Measurements from ENCODE around the gene RAP1B. TPM values are rescaled to one million over a fixed set of nuclear protein-coding genes. Genes with fewer than 3 reads are reported as not detected.

Gene RAP1B
- total and polyA plus RNA-seq, 2 of the 4 experiments (the other 2 are of a cell fraction) = 159 to 200 TPM

- Histone ChIP-seq H2BK120ac (ENCODE audit: low read depth, low read length) (no peak overlapping the region), H3K27me3 (ENCODE audit: control insufficient read depth, insufficient read depth, low read length) (no peaks in the 10 kb centered on the region), H3K9me1 (ENCODE audit: insufficient read depth, low read length) (no peaks in the 10 kb centered on the region; the same call in 1 of the 2 replicates), H3K4ac (ENCODE audit: low read depth, low read length) (no peak overlapping the region), H3K9ac (ENCODE audit: low read depth, low read length) (no peak overlapping the region), H3K27ac (ENCODE audit: insufficient read depth, low read length) (no peak overlapping the region), H4K8ac (ENCODE audit: low read depth in 2 of 2, low read length in 2 of 2) (no peak overlapping the region), H4K91ac (ENCODE audit: insufficient read depth, low read depth, low read length) (no peak overlapping the region), H2BK15ac (ENCODE audit: low read depth, low read length) (no peak overlapping the region), H3K56ac (ENCODE audit: extremely low read depth, insufficient read depth, low read length) (no peak overlapping the region), H2AK9ac (replicated peaks; ENCODE audit: low read depth, low read length, poor library complexity) (no peak overlapping the region), H3K4me1 (ENCODE audit: control insufficient read depth, insufficient read depth, low read length) (no peaks in the 10 kb centered on the region), H3K23ac (ENCODE audit: low read depth, low read length) (no peak overlapping the region), H3K4me3 (ENCODE audit: insufficient read depth, low read depth, low read length) (no peak overlapping the region), H3K18ac (ENCODE audit: low read depth, low read length) (no peak overlapping the region), H3K9me3 (ENCODE audit: control insufficient read depth, insufficient read depth, low read length) (no peaks in the 10 kb centered on the region), H2AK5ac (ENCODE audit: low read depth, low read length) (no peak overlapping the region), H2BK5ac (ENCODE audit: low read depth, low read length, poor library complexity, severe bottlenecking) (no peak overlapping the region), H3K14ac (replicated peaks; ENCODE audit: low read depth, low read length) (no peak overlapping the region), H3K4me2 (ENCODE audit: low read depth, low read length) (no peak overlapping the region), H2AFZ (replicated peaks; ENCODE audit: low read length, poor library complexity) (no peak overlapping the region), H3K79me1 (ENCODE audit: low read depth in 1 of 2, low read length in 2 of 2) (peaks cover 0 to 3% of the 10 kb centered on the region in 2 experiments; a peak in 1 of 4 replicates), H4K20me1 (ENCODE audit: insufficient read depth, low read length) (no peaks in the 10 kb centered on the region), H3K36me3 (ENCODE audit: control insufficient read depth, insufficient read depth, low read length) (peaks cover 12% of the 10 kb centered on the region; the same call in 1 of the 2 replicates), H4K5ac (ENCODE audit: low read depth, low read length) (no peak overlapping the region), H2BK20ac (ENCODE audit: low read depth, low read length) (no peak overlapping the region)
- no peak for ATAC-seq (ENCODE audit: low read depth)
- WGBS, 2 experiments (ENCODE audit: extremely low coverage in 2 of 2, insufficient read length in 1 of 2) = 88% methylated on average over 1 of the region's 3 CpGs; no CpG with 5 or more reads in 1 of the 2 experiments
- dilution Hi-C loops (cut with HindIII; ENCODE audit: low sequenced_read_pairs, unreplicated experiment) = no loop called here
- in situ Hi-C loops (cut with MboI; ENCODE audit: low sequenced_read_pairs) = no loop called here
- BruUV-seq (replicated peaks) = no TSS peak
- no peak for DNase-seq
- intact Hi-C loops (cut with micrococcal nuclease) = no loop called here
- POLR2A ChIA-PET (ENCODE audit: unreplicated experiment) = no interaction called here
- TF ChIP-seq RAD21 (IDR thresholded peaks at IDR 0.05; ENCODE audit: low read length) = no peak
- TF ChIP-seq USF2 (IDR thresholded peaks at IDR 0.05; ENCODE audit: low read depth, low read length) = no peak
- TF ChIP-seq MAZ (IDR thresholded peaks at IDR 0.05; ENCODE audit: borderline replicate concordance, low read depth, low read length) = no peak
- no peak for TF ChIP-seq POLR2A (IDR thresholded peaks at IDR 0.05; ENCODE audit: low read depth, low read length)
- TF ChIP-seq NFE2L2 (IDR thresholded peaks at IDR 0.05; ENCODE audit: low read depth, low read length) = no peak
- TF ChIP-seq ELK1 (IDR thresholded peaks at IDR 0.05; ENCODE audit: borderline replicate concordance, low read depth, low read length) = no peak
- no peak for TF ChIP-seq CTCF (conservative IDR thresholded peaks at IDR 0.05; ENCODE audit: low read depth, low read length)
- TF ChIP-seq MAFK (IDR thresholded peaks at IDR 0.05; ENCODE audit: low read depth, low read length) = no peak
- TF ChIP-seq SMC3 (IDR thresholded peaks at IDR 0.05; ENCODE audit: low read depth, low read length) = no peak
- no peak for TF ChIP-seq CHD1 (IDR thresholded peaks at IDR 0.05; ENCODE audit: low read depth, low read length)
- TF ChIP-seq RFX5 (IDR thresholded peaks at IDR 0.05; ENCODE audit: low read depth, low read length) = no peak
- TF ChIP-seq BHLHE40 (IDR thresholded peaks at IDR 0.05; ENCODE audit: low read depth, low read length) = no peak
- no peak for TF ChIP-seq RCOR1 (IDR thresholded peaks at IDR 0.05; ENCODE audit: insufficient replicate concordance, low read length)
- CTCF ChIA-PET = interaction anchor here (0.6 kb wide), 1 partner anchor 190 kb away, joined by 4 read pairs; no protein-coding TSS in a partner anchor
Measured at GRCh38 chr12:68665016-68665569, 54.4 kb downstream of the RAP1B start.

All from IMR-90 (cell line).